Measurements from ENCODE around the gene XYLB. TPM values are rescaled to one million over a fixed set of nuclear protein-coding genes. Genes with fewer than 3 reads are reported as not detected.
"Not testable (repeated sequence)": the region's sequence is repeated elsewhere in the genome, so short reads cannot be mapped to it uniquely, and the experiment has no call there.

XYLB gene
- 0.63 TPM for total RNA-seq

DNA sequence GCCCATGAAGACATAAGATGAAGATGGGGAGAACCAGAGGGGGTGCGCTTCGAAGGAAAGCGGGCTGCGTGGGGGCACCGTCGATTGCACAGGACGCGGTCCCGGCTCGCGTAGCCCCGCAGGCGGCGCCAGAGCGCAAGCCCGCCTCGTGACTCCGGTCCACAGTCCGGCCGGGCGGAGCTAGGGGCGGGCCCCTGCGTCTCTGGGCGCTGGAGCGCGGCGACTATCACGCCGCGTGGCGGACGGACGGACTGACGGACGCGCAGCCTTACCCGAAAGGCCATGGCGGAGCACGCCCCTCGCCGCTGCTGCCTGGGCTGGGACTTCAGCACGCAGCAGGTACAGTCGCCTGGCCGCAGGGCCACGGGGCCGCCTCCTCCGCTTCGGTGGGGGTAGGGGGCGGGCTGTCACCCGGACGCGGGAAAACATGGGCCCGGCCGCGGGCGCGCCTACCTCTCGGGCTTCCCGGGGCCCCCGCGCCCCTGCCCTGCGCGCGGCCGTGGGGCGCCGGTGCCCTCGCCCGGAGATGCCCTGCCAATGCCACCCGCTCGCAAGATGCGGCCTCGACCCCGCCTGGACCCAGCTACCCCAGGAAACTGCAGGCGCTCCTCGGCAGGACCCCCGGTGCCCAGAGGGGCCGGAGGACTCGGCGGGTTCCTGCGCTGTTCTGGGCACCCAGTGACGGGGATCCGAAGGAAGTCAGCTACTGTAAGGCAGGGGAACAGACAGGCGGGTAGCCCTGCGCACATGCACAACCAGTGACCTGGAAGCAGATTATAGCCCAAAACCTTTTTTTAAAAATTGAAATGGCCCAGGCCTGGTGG lies at the start of gene XYLB:
Gene XYLB, plus strand, starts transcription at position 199 of the 824 bp plus-strand sequence. Its CDS starts 84 bp downstream, at position 283.
- H3K4me1 ChIP-seq (ENCODE audit: insufficient read depth, low read length) = peaks cover 24% of the 10 kb centered on the region
- H3K27me3 ChIP-seq (ENCODE audit: insufficient read depth, low read length) = no peaks in the 10 kb centered on the region
- peak within 1 kb of the TSS; percentile 53 for H3K4me3 ChIP-seq (ENCODE audit: low read length)
- no peaks in the 10 kb centered on the region for H3K9me3 ChIP-seq (ENCODE audit: low read depth, low read length)

DNA sequence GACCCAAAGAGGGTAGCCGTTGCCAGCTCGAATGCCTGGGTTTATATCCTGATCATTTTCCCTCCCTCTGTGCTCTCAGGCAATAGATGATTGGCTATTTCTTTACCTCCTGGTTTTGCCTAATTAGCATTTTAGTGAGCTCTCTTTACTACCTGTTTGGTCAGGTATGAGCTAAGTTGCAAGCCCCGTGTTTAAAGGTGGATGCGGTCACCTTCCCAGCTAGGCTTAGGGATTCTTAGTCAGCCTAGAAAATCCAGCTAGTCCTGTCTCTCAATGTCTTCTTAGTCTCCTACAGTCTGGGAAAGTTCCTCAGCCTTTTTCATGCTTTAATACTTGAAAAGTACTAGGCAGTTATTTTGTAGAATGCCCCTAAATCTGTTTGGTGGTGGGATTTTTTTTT lies 49.5 kb upstream of the XYLB start:
- not testable (repeated sequence) for H3K4me1 ChIP-seq (ENCODE audit: insufficient read depth, low read length); H3K27me3 ChIP-seq (ENCODE audit: insufficient read depth, low read length); H3K9me3 ChIP-seq (ENCODE audit: low read depth, low read length); H3K4me3 ChIP-seq (ENCODE audit: low read length)

DNA sequence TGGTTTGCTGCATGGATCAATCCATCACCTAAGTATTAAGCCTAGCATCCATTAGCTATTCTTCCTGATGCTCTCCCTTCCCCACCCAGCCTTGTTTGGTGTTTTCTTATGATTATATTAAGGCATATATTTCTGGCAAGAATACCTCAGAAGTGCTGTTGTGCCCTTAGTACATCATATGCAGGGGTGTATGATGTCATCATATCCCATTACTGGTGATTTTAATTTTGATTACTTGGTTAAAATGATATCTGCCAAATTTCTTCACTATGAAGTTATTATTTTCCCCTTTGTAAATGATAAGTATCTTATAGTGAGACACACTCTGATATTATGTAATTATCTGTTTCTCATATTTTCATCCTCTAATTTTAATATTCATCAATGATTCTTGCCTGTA lies 49.0 kb upstream of the XYLB start:
- H3K9me3 ChIP-seq (ENCODE audit: low read depth, low read length) = no peaks in the 10 kb centered on the region
- no peaks in the 10 kb centered on the region for H3K4me1 ChIP-seq (ENCODE audit: insufficient read depth, low read length)
- H3K4me3 ChIP-seq (ENCODE audit: low read length) = no peak overlapping the region
- H3K27me3 ChIP-seq (ENCODE audit: insufficient read depth, low read length) = no peaks in the 10 kb centered on the region

DNA sequence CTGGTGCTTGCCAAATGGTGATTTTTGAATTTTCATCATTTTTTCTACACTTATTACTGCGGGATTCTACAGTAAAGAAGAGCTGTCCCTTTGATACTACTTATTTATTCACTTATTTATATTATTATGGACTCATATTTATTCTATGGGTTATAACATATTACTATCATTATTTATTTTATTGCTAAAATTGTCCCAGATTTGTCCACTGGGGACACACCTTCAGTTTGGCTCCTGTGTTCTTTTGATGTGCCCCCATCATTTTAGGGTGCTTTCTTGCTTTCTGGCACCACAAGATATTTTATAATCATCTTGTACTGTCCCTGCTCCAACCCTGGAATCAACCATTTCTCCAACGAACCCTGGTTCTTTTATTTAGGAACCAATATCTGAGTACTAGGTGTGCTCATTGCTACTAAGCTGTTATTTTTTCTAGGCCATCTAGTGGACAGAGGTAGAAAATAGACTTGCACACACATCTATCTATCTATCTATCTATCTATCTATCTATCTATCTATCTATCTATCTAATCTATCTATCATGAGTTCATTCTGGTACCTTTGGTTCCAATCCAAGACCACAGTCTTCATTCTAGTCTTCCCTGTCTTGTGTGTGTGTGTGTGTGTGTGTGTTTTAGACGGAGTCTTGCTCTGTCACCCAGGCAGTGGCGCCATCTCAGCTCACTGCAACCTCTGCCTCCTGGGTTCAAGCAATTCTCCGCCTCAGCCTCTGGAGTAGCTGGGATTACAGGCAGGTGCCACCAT lies 48.5 kb upstream of the XYLB start:
- Histone ChIP-seq H3K9me3 (ENCODE audit: low read depth, low read length) (no peaks in the 10 kb centered on the region), H3K27me3 (ENCODE audit: insufficient read depth, low read length) (no peaks in the 10 kb centered on the region), H3K4me1 (ENCODE audit: insufficient read depth, low read length) (no peaks in the 10 kb centered on the region), H3K4me3 (ENCODE audit: low read length) (no peak overlapping the region)

DNA sequence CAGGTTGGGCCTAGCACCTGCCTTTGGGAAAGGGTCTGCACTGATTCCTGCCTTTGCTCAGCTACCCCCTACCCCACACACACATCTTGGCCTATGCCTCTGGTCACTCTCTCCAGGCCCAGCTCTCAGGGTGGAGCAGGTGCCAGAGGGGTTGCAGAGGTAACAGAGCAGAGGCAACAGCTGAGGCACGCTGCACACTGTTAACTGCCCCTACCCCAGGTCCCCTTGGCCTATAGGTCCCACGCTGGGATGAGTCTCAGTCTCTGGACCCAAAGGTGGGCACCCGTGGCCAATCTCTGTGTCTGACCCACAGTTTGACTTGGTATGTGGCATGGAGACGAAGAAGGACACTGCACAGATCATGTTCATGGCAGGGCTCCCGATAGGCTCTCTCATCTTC lies 39.6 kb upstream of the XYLB start:
- H3K27me3 ChIP-seq (ENCODE audit: insufficient read depth, low read length) = no peaks in the 10 kb centered on the region
- no peaks in the 10 kb centered on the region for H3K9me3 ChIP-seq (ENCODE audit: low read depth, low read length)
- no peak overlapping the region for H3K4me3 ChIP-seq (ENCODE audit: low read length)
- peaks cover 14% of the 10 kb centered on the region for H3K4me1 ChIP-seq (ENCODE audit: insufficient read depth, low read length)

DNA sequence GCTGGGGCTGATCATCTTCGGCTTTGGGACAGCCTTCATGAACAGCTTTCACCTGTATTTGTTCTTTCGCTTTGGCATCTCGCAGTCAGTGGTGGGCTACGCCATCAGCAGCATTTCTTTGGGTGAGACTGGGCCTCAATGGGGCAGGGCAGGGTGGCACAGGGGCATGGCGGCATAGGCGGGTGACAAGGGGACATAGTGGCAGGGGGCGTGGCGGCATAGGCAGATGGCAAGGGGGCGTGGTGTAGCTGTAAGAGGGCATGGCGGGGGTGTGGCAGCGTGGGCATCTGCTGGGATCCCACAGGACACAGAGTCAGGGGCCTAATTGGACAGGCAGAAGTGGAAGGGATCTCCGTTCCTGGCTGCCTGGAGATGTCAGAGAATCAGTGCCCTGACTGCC lies 39.0 kb upstream of the XYLB start:
- no peaks in the 10 kb centered on the region for H3K9me3 ChIP-seq (ENCODE audit: low read depth, low read length)
- no peaks in the 10 kb centered on the region for H3K27me3 ChIP-seq (ENCODE audit: insufficient read depth, low read length)
- H3K4me3 ChIP-seq (ENCODE audit: low read length) = no peak overlapping the region
- H3K4me1 ChIP-seq (ENCODE audit: insufficient read depth, low read length) = peaks cover 17% of the 10 kb centered on the region

DNA sequence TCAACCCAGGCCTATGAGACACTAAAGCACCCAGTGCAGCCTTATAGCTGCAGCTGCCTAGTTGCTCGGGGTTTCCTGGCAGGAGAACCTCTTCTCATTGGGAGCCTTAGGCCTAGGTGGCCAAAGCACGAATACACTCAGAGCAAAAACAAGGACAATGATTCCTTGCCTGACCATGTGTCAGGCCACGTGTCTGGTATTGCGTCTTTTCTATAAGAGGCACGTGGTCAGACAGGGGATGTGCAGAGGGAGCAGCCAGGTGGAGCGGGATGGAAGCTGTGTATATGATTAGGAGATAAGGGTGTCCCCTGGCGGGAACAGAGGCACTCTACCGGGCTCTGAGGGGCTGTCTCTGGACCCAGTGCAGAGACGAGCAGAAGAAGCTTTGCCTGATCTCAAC lies 38.1 kb upstream of the XYLB start:
- no peaks in the 10 kb centered on the region for H3K27me3 ChIP-seq (ENCODE audit: insufficient read depth, low read length)
- H3K4me1 ChIP-seq (ENCODE audit: insufficient read depth, low read length) = peaks cover 20% of the 10 kb centered on the region
- no peaks in the 10 kb centered on the region for H3K9me3 ChIP-seq (ENCODE audit: low read depth, low read length)

DNA sequence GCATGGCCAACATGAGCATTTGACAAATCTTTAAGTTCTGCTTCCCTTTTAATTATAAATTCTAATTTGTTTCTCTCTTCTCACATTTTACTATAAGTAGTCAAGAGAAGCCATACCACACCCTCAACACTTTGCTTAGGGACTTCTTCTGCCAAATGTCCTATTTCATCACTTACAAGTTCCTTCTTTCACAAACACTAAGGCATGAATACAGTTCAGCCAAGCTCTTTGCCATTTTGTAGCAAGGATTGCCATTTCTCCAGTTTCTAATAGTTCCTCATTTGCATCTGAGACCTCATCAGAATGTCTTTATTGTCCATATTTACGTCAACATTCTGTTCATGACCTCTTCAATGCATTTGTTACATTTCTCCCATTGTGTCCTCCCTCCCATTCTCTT lies 35.1 kb upstream of the XYLB start:
- Histone ChIP-seq H3K27me3 (ENCODE audit: insufficient read depth, low read length) (no peaks in the 10 kb centered on the region), H3K9me3 (ENCODE audit: low read depth, low read length) (no peaks in the 10 kb centered on the region), H3K4me1 (ENCODE audit: insufficient read depth, low read length) (peaks cover 29% of the 10 kb centered on the region), H3K4me3 (ENCODE audit: low read length) (no peak overlapping the region)

More for the DNA sequence above, 38.1 kb upstream of the XYLB start:
- H3K4me3 ChIP-seq (ENCODE audit: low read length) = no peak overlapping the region

DNA sequence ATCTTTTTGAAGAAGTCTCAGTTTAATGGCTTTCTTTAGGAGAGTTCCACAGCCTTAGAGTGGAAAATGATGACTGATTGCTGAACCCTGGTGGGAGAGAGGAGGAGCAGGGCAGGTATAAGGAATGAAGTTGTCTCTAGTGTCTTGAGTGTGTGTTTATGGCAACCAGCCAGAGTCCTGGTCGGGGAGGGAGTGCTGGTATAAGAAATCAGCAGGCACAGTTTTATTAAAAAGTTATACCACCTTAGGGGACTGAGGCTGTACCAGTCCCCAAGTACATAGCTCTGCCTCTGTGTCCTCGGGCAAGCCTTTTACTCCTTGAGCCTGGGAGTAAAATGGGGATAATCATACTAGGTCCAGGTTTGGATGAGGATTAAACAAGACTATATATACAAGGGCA lies 34.6 kb upstream of the XYLB start:
- Histone ChIP-seq H3K4me1 (ENCODE audit: insufficient read depth, low read length) (peaks cover 34% of the 10 kb centered on the region), H3K4me3 (ENCODE audit: low read length) (no peak overlapping the region), H3K27me3 (ENCODE audit: insufficient read depth, low read length) (no peaks in the 10 kb centered on the region), H3K9me3 (ENCODE audit: low read depth, low read length) (no peaks in the 10 kb centered on the region)

DNA sequence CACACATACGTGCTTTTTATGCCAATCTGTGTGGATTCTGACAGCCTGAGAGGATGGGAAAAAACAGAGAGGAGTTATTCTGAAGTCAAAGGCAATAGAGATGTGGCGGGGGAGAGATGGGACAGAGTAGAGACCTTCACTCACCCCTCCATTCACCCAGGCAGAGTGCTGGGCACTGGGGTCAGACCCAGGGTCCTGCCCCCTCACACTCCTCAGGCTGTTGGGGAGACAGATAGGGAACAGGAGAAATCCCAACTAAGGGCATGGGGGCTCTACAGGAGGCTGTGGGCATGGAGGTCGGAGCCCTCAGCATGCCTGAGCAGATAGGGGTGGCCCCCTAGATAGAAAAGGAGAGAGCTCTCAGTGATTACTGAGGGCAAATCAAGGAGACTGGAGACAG lies 34.2 kb upstream of the XYLB start:
- Histone ChIP-seq H3K4me3 (ENCODE audit: low read length) (no peak overlapping the region), H3K4me1 (ENCODE audit: insufficient read depth, low read length) (peaks cover 37% of the 10 kb centered on the region), H3K9me3 (ENCODE audit: low read depth, low read length) (no peaks in the 10 kb centered on the region), H3K27me3 (ENCODE audit: insufficient read depth, low read length) (no peaks in the 10 kb centered on the region)

DNA sequence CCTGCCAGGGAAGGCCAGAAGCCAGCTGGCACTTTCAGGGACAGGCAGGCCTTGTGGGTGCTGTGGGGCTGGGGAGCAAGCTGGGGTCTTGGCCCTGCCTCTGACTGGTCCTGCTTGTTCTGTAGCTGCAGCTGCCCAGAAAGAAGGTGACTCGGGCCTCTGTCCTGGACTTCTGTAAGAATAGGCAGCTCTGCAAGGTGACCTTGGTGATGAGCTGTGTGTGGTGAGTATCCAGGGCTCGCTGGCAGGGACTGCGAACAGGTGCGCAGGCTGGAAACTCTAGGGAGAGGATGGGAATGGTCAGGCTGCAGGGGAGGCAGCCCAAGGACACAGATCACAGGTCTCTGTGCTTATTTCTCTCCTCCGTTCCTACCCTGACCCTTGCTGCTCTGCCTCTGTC lies 33.3 kb upstream of the XYLB start:
- H3K9me3 ChIP-seq (ENCODE audit: low read depth, low read length) = no peaks in the 10 kb centered on the region
- H3K27me3 ChIP-seq (ENCODE audit: insufficient read depth, low read length) = no peaks in the 10 kb centered on the region
- peaks cover 37% of the 10 kb centered on the region for H3K4me1 ChIP-seq (ENCODE audit: insufficient read depth, low read length)
- H3K4me3 ChIP-seq (ENCODE audit: low read length) = no peak overlapping the region

DNA sequence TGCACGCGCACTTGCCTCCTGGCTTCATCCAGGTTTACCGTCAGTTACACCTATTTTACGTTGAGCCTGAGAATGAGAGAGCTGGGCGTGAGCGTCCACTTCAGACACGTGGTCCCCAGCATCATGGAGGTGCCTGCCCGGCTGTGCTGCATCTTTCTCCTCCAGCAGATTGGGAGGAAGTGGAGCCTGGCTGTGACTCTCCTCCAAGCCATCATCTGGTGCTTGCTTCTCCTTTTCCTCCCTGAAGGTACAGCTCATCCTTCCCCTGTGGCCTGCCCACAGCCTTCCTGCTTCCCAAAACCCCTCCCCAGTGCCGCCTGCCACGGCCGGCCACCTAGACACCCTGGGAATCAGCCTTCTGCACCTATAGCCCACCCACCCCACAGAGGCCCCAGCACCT lies 32.9 kb upstream of the XYLB start:
- peaks cover 37% of the 10 kb centered on the region for H3K4me1 ChIP-seq (ENCODE audit: insufficient read depth, low read length)
- H3K27me3 ChIP-seq (ENCODE audit: insufficient read depth, low read length) = no peaks in the 10 kb centered on the region
- H3K9me3 ChIP-seq (ENCODE audit: low read depth, low read length) = no peaks in the 10 kb centered on the region
- H3K4me3 ChIP-seq (ENCODE audit: low read length) = no peak overlapping the region

DNA sequence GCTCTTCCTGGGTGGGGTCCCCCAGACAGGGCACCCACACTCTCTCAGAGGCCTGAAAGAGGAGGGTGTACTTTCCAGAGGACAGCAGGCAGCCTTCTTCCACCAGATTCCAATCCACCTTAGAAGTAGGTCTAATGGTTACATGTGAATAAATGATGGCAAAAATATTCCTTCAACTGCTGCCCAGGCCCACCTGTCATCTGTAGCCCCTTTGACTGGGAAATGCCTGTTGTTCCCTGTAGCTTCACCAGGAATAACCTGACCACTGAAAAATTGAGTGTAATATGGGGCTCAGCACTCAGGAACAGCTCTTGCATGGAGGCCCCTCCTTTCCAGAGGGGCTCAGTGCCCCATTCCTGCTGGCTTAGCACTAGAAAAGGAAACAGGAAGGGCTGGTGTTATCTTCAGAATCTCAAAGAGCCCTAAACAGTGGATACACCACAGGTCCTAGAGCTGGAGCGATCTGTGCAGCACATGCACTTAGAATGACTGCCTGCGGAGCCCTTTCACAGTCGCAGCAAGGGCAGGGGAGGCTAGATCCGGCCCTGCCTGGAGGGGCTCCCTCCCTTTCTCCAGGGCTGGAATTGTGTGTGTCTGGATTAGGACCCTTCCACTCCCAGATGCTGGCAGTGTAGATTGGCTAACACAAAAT lies 32.3 kb upstream of the XYLB start:
- H3K4me3 ChIP-seq (ENCODE audit: low read length) = no peak overlapping the region
- H3K27me3 ChIP-seq (ENCODE audit: insufficient read depth, low read length) = no peaks in the 10 kb centered on the region
- H3K9me3 ChIP-seq (ENCODE audit: low read depth, low read length) = no peaks in the 10 kb centered on the region
- peaks cover 37% of the 10 kb centered on the region for H3K4me1 ChIP-seq (ENCODE audit: insufficient read depth, low read length)

DNA sequence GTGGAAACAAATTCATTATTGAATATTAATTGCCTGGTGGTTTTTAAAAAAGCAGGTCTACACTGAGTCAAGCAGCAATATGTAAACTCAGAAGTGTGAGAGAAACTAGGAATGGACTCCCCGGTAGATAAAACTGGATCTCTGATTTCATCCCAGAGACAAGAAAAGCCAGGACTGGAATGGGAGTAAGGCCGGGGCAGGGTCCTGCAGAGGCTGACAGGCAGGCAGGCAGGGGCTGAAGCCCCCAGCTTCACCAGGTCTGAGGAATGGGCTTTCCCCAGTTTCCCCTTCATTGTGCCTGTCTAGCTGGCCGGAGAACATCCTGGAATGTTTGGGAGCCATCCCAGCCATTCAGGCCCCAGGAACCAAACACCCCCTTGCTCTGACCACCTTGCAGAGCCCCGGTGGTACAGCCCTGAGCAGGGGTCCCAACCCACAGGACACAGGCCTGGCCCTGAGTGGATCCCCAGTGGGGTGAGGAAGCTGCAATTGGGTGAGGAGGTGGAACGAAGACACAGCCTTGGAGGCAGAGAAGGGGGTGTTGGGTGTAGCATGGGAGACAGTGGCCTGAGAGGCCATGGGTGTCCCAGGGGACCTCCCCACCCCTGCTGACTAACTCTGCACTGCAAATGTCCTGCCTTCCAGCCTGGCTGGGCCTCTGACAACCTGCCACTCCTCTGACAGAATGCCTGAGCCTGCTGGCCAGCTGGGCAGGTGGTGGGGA lies 31.7 kb upstream of the XYLB start:
- H3K9me3 ChIP-seq (ENCODE audit: low read depth, low read length) = no peaks in the 10 kb centered on the region
- no peak overlapping the region for H3K4me3 ChIP-seq (ENCODE audit: low read length)
- H3K27me3 ChIP-seq (ENCODE audit: insufficient read depth, low read length) = no peaks in the 10 kb centered on the region
- peaks cover 37% of the 10 kb centered on the region for H3K4me1 ChIP-seq (ENCODE audit: insufficient read depth, low read length)
